RWPE2 (cell line): ENCODE data around the gene LRBA.

Experiments
- ATAC-seq: fragments of 200-7000 bp; cut with Tn5 transposase; 3 replicates; pipeline ENCODE4 v1.9.1; 2021; ENCODE audit warnings: low read depth
- DNase-seq: peaks from one replicate; pipeline ENCODE4 v3.0.0-alpha.2; 2020; ENCODE audit warnings: low spot score
- H3K27ac ChIP-seq: fragments of 450-650 bp; 2 replicates; pipeline ENCODE4 v1.5.1; 2017; ENCODE audit warnings: mild to moderate bottlenecking; ENCODE audit not compliant: poor library complexity, severe bottlenecking
- H3K27me3 ChIP-seq: fragments of 250-450 bp; sonication (Bioruptor Pico); 2 replicates; pipeline ENCODE4 v1.5.1; 2021; ENCODE audit warnings: mild to moderate bottlenecking, moderate library complexity; ENCODE audit not compliant: insufficient read depth, poor library complexity, severe bottlenecking
- H3K36me3 ChIP-seq: fragments of 250-450 bp; sonication (Bioruptor Pico); 2 replicates; pipeline ENCODE4 v1.5.1; 2020; ENCODE audit warnings: low read depth, mild to moderate bottlenecking, moderate library complexity
- H3K4me1 ChIP-seq: fragments of 250-450 bp; sonication (Bioruptor Pico); 2 replicates; pipeline ENCODE4 v1.5.1; 2021; ENCODE audit warnings: mild to moderate bottlenecking, moderate library complexity; ENCODE audit not compliant: insufficient read depth, poor library complexity, severe bottlenecking
- H3K4me3 ChIP-seq: fragments of 250-450 bp; sonication (Bioruptor Pico); 2 replicates; pipeline ENCODE4 v1.5.1; 2021; ENCODE audit warnings: mild to moderate bottlenecking, moderate library complexity; ENCODE audit not compliant: severe bottlenecking
- H3K9me3 ChIP-seq: fragments of 250-450 bp; sonication (Bioruptor Pico); 2 replicates; pipeline ENCODE4 v1.5.1; 2021; ENCODE audit warnings: mild to moderate bottlenecking, moderate library complexity; ENCODE audit not compliant: severe bottlenecking
- TF ChIP-seq, protein P1 (sequence below): fragments of 450-650 bp; IDR thresholded peaks from one replicate; pipeline ENCODE4 v1.5.1; 2017; ENCODE audit warnings: mild to moderate bottlenecking, moderate library complexity; ENCODE audit not compliant: poor library complexity, severe bottlenecking

The LRBA gene

DNA sequence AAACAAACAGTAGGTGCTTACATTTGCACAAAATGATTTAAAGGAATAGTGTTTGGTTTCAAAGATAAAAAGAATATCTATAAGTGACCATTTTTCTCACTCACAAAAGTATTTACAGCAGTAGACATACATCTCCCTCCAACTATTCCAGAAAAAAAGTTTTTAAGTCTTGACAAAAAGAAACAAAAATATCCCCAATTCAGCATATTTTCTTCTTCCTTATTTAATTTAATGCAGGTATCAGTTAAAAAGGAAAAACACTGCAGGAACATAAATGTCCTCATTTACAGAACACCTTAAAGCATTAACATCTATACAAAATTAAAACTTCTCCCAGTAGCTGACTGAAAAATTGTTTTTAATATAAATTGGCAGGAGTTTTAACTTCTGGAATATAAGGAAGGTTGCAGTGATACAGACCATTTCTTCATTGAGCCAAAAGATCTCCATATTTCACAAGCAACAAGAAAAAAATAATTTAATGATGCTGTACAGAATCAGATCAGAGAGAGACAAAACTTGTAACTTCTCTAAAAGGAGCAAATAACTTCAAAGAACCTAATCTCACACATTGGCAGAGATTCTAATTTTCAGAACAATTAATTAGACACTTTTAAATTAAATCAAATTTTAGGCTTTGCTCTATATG lies 428.8 kb downstream of the LRBA start:
- DNase-seq, result no peak
- Histone ChIP-seq H3K9me3 (no peaks in the 10 kb centered on the region), H3K27ac (no peak overlapping the region), H3K4me3 (no peak overlapping the region), H3K36me3 (peaks cover 11% of the 10 kb centered on the region; the same call in 1 of the 2 replicates), H3K4me1 (no peaks in the 10 kb centered on the region), H3K27me3 (no peaks in the 10 kb centered on the region)
- ATAC-seq, result no peak
- TF ChIP-seq, protein P1, sequence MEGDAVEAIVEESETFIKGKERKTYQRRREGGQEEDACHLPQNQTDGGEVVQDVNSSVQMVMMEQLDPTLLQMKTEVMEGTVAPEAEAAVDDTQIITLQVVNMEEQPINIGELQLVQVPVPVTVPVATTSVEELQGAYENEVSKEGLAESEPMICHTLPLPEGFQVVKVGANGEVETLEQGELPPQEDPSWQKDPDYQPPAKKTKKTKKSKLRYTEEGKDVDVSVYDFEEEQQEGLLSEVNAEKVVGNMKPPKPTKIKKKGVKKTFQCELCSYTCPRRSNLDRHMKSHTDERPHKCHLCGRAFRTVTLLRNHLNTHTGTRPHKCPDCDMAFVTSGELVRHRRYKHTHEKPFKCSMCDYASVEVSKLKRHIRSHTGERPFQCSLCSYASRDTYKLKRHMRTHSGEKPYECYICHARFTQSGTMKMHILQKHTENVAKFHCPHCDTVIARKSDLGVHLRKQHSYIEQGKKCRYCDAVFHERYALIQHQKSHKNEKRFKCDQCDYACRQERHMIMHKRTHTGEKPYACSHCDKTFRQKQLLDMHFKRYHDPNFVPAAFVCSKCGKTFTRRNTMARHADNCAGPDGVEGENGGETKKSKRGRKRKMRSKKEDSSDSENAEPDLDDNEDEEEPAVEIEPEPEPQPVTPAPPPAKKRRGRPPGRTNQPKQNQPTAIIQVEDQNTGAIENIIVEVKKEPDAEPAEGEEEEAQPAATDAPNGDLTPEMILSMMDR, result no peak

DNA sequence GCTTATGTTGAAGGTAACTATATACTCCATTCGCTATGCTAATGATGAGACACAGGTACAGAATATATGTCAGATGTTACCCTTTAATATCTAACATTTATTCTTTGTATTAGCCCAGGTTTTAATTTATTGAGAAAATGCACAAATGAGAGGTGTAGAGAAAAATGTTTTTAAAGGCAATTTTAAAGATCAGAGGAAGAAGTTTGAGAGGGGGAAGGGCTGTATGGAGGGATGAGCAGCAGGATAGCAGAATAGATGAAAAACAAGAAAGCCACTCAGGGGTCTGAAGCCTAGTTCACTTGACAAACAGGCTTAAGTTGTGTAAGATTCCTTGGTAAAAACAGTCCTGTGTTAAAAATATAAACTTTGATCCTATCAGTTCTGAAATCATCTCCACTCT lies 429.5 kb downstream of the LRBA start:
- no peaks in the 10 kb centered on the region for H3K27me3 ChIP-seq
- TF ChIP-seq, protein P1, result no peak
- DNase-seq, result no peak
- no peak for ATAC-seq
- peaks cover 11% of the 10 kb centered on the region; the same call in 1 of the 2 replicates for H3K36me3 ChIP-seq
- no peak overlapping the region for H3K4me3 ChIP-seq
- H3K9me3 ChIP-seq, result no peaks in the 10 kb centered on the region
- H3K4me1 ChIP-seq, result no peaks in the 10 kb centered on the region
- H3K27ac ChIP-seq, result no peak overlapping the region

DNA sequence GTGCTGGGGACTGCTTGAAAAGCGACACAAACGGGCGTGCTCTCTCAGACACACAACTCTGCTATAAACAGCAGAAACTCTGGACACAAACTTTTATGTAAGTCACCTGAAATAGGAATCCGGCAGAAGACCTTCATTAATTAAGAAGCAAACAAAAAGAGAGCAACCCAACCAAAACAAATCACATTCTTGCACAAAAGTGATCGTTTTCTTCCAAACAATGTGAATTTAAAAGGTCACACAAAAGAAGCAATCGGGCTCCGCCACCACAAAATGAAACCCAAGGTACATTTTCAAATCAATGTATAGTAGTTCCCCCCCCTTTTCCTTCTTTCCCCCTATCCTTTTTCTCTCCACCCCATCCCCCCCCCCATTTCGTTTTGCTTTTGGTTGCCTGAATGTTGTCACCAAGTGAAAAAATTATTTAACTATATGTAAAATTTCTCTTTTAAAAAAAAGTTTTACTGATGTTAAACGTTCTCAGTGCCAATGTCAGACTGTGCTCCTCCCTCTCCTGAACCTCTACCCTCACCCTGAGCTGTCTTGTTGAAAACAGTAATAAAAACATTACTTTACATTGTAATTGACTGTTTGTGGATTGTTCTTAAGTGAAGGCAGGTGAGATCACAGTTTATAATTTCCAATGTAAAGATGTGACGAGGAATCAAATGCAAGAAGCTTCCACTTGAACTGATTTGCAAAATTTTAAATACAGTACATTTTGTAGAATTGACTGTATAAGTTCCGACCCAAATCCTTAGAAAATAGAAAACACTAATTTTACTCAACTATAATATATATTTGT lies 430.8 kb downstream of the LRBA start:
- Histone ChIP-seq H3K36me3 (0 out of 2 replicates have a peak, but pooled peaks cover 8% of the 10 kb centered on the region), H3K4me3 (no peak overlapping the region), H3K27me3 (no peaks in the 10 kb centered on the region), H3K27ac (no peak overlapping the region), H3K9me3 (no peaks in the 10 kb centered on the region), H3K4me1 (no peaks in the 10 kb centered on the region)
- DNase-seq, result no peak
- TF ChIP-seq, protein P1, result no peak
- no peak for ATAC-seq

DNA sequence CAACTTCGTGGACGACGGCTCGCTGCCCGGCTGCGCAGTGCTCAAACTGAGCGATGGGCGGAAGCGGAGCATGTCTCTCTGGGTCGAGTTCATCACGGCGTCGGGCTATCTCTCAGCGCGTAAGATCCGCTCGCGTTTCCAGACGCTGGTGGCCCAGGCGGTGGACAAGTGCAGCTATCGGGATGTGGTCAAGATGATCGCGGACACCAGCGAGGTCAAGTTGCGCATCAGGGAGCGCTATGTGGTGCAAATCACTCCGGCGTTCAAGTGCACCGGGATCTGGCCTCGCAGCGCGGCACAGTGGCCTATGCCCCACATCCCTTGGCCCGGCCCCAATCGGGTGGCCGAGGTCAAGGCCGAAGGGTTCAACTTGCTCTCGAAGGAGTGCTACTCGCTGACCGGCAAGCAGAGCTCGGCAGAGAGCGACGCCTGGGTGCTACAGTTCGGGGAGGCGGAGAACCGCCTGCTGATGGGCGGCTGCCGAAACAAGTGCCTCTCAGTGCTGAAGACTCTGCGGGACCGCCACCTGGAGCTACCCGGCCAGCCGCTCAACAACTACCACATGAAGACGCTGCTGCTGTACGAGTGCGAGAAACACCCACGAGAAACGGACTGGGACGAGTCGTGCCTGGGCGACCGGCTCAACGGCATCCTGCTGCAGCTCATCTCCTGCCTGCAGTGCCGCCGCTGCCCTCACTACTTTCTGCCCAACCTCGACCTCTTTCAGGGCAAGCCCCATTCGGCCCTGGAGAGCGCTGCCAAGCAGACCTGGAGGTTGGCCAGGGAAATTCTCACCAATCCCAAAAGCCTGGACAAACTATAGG lies 431.6 kb downstream of the LRBA start:
- H3K4me3 ChIP-seq, result no peak overlapping the region
- 0 out of 2 replicates have a peak, but pooled peaks cover 4% of the 10 kb centered on the region for H3K36me3 ChIP-seq
- no peaks in the 10 kb centered on the region for H3K27me3 ChIP-seq
- TF ChIP-seq, protein P1, result no peak
- DNase-seq (no peak), ATAC-seq (no peak)
- no peaks in the 10 kb centered on the region for H3K9me3 ChIP-seq
- no peaks in the 10 kb centered on the region for H3K4me1 ChIP-seq
- no peak overlapping the region for H3K27ac ChIP-seq
